ENCODE data around the gene MATR3. TPM values are rescaled to one million over a fixed set of nuclear protein-coding genes. Genes with fewer than 3 reads are reported as not detected.

Gene MATR3
- total and polyA plus RNA-seq, 2 of the 4 experiments (the other 2 are of a cell fraction): 81.4 to 367 TPM

GRCh38 chr5:139295346-139296057 is 2.0 kb downstream of the MATR3 start (continued):
- no peak for TF ChIP-seq RFX5 (IDR thresholded peaks at IDR 0.05; ENCODE audit: low read depth, low read length)

GRCh38 chr5:139296198-139296597 is 2.7 kb downstream of the MATR3 start:
- H3K9me3 ChIP-seq (ENCODE audit: control insufficient read depth, insufficient read depth, low read length): no peaks in the 10 kb centered on the region
- H3K18ac ChIP-seq (ENCODE audit: low read depth, low read length): no peak overlapping the region
- H3K9me1 ChIP-seq (ENCODE audit: insufficient read depth, low read length): peaks cover 13% of the 10 kb centered on the region
- dilution Hi-C loops (cut with HindIII; ENCODE audit: low sequenced_read_pairs, unreplicated experiment) (no loop called here), in situ Hi-C loops (cut with MboI; ENCODE audit: low sequenced_read_pairs) (no loop called here), intact Hi-C loops (cut with micrococcal nuclease) (no loop called here)
- no peak overlapping the region for H2BK20ac ChIP-seq (ENCODE audit: low read depth, low read length)
- H4K91ac ChIP-seq (ENCODE audit: insufficient read depth, low read depth, low read length): no peak overlapping the region
- H3K27me3 ChIP-seq (ENCODE audit: control insufficient read depth, insufficient read depth, low read length): no peaks in the 10 kb centered on the region
- no peak overlapping the region for H3K4ac ChIP-seq (ENCODE audit: low read depth, low read length)
- CTCF ChIA-PET: interaction anchor here (1.6 kb wide), 1 partner anchor 46 kb away, joined by 4 read pairs; the partner anchor contains the start of gene PAIP2
- peaks cover 77% of the 10 kb centered on the region for H4K20me1 ChIP-seq (ENCODE audit: insufficient read depth, low read length)
- H2BK15ac ChIP-seq (ENCODE audit: low read depth, low read length): no peak overlapping the region
- WGBS, 2 experiments (ENCODE audit: extremely low coverage in 2 of 2, insufficient read length in 1 of 2): no CpG with 5 or more reads among the region's 6 CpGs
- H4K8ac ChIP-seq (ENCODE audit: low read depth in 2 of 2, low read length in 2 of 2): no peak overlapping the region
- no peak overlapping the region for H2BK5ac ChIP-seq (ENCODE audit: low read depth, low read length, poor library complexity, severe bottlenecking)
- no peak overlapping the region for H2BK120ac ChIP-seq (ENCODE audit: low read depth, low read length)
- no peak overlapping the region for H2AK5ac ChIP-seq (ENCODE audit: low read depth, low read length)
- no peak overlapping the region for H3K14ac ChIP-seq (replicated peaks; ENCODE audit: low read depth, low read length)
- no peak overlapping the region for H3K9ac ChIP-seq (ENCODE audit: low read depth, low read length)
- H3K4me1 ChIP-seq (ENCODE audit: control insufficient read depth, insufficient read depth, low read length): peaks cover 7% of the 10 kb centered on the region
- H2AFZ ChIP-seq (replicated peaks; ENCODE audit: low read length, poor library complexity): no peak overlapping the region
- 0 out of 2 replicates have a peak overlapping the region, but pooled peaks have one; percentile 18 for H3K4me2 ChIP-seq (ENCODE audit: low read depth, low read length)
- POLR2A ChIA-PET (ENCODE audit: unreplicated experiment): interaction anchor here (0.5 kb wide), 1 partner anchor 40 kb away, joined by 3 read pairs; no protein-coding TSS in a partner anchor
- no peak overlapping the region for H3K27ac ChIP-seq (ENCODE audit: insufficient read depth, low read length)
- ATAC-seq (ENCODE audit: low read depth): no peak
- no peak overlapping the region for H3K4me3 ChIP-seq (ENCODE audit: insufficient read depth, low read depth, low read length)
- H3K79me1 ChIP-seq (ENCODE audit: low read depth in 1 of 2, low read length in 2 of 2): peaks cover 0 to 30% of the 10 kb centered on the region in 2 experiments; a peak in 2 of 4 replicates
- DNase-seq: no peak
- H2AK9ac ChIP-seq (replicated peaks; ENCODE audit: low read depth, low read length, poor library complexity): no peak overlapping the region
- H3K56ac ChIP-seq (ENCODE audit: extremely low read depth, insufficient read depth, low read length): no peak overlapping the region
- H3K23ac ChIP-seq (ENCODE audit: low read depth, low read length): peak overlapping the region; percentile 31; the same call in 1 of the 2 replicates
- no peak overlapping the region for H4K5ac ChIP-seq (ENCODE audit: low read depth, low read length)
- no TSS peak for BruUV-seq (replicated peaks)
- H3K36me3 ChIP-seq (ENCODE audit: control insufficient read depth, insufficient read depth, low read length): no peaks in the 10 kb centered on the region
- TF ChIP-seq CHD1 (IDR thresholded peaks at IDR 0.05; ENCODE audit: low read depth, low read length) (no peak), MAZ (IDR thresholded peaks at IDR 0.05; ENCODE audit: borderline replicate concordance, low read depth, low read length) (no peak), MAFK (IDR thresholded peaks at IDR 0.05; ENCODE audit: low read depth, low read length) (no peak), ELK1 (IDR thresholded peaks at IDR 0.05; ENCODE audit: borderline replicate concordance, low read depth, low read length) (no peak), SMC3 (IDR thresholded peaks at IDR 0.05; ENCODE audit: low read depth, low read length) (no peak), USF2 (IDR thresholded peaks at IDR 0.05; ENCODE audit: low read depth, low read length) (no peak), POLR2A (IDR thresholded peaks at IDR 0.05; ENCODE audit: low read depth, low read length) (no peak), RFX5 (IDR thresholded peaks at IDR 0.05; ENCODE audit: low read depth, low read length) (no peak), RCOR1 (IDR thresholded peaks at IDR 0.05; ENCODE audit: insufficient replicate concordance, low read length) (no peak), BHLHE40 (IDR thresholded peaks at IDR 0.05; ENCODE audit: low read depth, low read length) (no peak), RAD21 (IDR thresholded peaks at IDR 0.05; ENCODE audit: low read length) (no peak), CEBPB (IDR thresholded peaks at IDR 0.05; ENCODE audit: low read depth, low read length) (no peak), CTCF (conservative IDR thresholded peaks at IDR 0.05; ENCODE audit: low read depth, low read length) (no peak)

Data from IMR-90 (cell line).